GM19328 (cell line): ENCODE measurements around the gene SPNS1.
"Not testable (repeated sequence)": the region's sequence is repeated elsewhere in the genome, so short reads cannot be mapped to it uniquely, and the experiment has no call there.

ENCODE experiments used
- ATAC-seq: cut with Tn5 transposase; IDR thresholded peaks from one replicate; pipeline ENCODE4 v1.9.1; 2021; ENCODE audit warnings: mild to moderate bottlenecking, moderate library complexity; ENCODE audit not compliant: unreplicated experiment

The SPNS1 gene

DNA sequence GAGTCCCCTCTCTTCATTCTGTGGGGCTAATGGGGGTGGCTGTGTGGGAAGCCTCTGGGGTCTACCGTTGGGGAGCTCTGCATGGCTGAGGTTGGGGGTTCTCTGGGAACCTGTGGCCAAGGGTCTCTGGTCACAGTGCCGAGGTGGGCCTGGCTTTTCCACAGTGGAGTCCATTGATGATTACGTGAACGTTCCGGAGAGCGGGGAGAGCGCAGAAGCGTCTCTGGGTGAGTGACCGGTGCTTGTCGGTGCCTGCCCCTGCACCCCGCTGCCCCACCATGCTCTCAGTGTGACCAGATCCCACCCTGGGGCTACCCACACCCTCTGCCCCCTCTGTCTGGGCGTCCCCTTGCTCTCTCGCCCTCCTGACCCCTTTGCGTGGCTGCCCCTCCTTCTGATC, 14.8 kb downstream of the SPNS1 start:
- no peak for ATAC-seq

DNA sequence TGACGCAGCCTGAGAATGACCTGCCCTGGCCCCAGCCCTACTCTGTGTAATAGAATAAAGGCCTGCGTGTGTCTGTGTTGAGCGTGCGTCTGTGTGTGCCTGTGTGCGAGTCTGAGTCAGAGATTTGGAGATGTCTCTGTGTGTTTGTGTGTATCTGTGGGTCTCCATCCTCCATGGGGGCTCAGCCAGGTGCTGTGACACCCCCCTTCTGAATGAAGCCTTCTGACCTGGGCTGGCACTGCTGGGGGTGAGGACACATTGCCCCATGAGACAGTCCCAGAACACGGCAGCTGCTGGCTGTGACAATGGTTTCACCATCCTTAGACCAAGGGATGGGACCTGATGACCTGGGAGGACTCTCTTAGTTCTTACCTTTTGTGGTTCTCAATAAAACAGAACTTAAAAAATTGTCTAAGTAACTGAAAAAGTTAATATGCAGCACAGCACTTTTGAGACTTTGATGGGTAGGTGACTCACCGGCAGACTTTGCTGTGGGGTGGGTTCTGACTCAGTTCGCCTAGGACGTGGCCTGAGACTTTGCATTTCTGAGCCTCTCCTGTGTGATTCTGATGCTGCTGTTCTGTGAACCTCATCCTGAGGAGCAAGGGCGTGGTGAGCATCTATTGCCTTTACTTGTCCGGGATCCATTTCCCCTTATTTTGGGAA, 15.9 kb downstream of the SPNS1 start:
- ATAC-seq = no peak

GRCh38 chr16:28991687-28992086, 17.1 kb downstream of the SPNS1 start:
- no peak for ATAC-seq

DNA sequence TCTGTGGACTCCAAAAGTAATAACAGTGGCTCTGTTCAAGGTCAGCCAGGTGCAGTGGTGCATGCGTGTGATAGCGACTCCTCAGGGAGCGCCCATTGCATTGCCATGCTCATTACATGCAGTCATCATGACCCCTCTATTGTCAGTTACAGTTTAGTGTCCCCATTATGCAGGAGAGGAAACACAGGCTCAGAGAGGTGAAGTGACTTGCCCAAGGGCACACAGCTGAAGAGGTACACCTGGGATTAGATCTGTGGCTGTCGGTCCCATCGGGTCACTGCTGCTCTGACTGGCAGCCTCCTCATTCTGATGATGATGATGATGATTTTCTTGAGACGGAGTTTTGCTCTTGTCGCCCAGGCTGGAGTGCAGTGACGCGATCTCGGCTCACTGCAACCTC, 17.9 kb downstream of the SPNS1 start:
- no peak for ATAC-seq

GRCh38 chr16:28998837-28999236, 24.3 kb downstream of the SPNS1 start:
- ATAC-seq = no peak

- ATAC-seq = no peak
These were observed 25.0 kb downstream of the SPNS1 start for GRCh38 chr16:28999577-28999976.

- no peak for ATAC-seq
These were observed 25.4 kb downstream of the SPNS1 start for GRCh38 chr16:29000019-29000418.

- not testable (repeated sequence) for ATAC-seq
These were observed 30.0 kb downstream of the SPNS1 start for GRCh38 chr16:29004496-29005139.

DNA sequence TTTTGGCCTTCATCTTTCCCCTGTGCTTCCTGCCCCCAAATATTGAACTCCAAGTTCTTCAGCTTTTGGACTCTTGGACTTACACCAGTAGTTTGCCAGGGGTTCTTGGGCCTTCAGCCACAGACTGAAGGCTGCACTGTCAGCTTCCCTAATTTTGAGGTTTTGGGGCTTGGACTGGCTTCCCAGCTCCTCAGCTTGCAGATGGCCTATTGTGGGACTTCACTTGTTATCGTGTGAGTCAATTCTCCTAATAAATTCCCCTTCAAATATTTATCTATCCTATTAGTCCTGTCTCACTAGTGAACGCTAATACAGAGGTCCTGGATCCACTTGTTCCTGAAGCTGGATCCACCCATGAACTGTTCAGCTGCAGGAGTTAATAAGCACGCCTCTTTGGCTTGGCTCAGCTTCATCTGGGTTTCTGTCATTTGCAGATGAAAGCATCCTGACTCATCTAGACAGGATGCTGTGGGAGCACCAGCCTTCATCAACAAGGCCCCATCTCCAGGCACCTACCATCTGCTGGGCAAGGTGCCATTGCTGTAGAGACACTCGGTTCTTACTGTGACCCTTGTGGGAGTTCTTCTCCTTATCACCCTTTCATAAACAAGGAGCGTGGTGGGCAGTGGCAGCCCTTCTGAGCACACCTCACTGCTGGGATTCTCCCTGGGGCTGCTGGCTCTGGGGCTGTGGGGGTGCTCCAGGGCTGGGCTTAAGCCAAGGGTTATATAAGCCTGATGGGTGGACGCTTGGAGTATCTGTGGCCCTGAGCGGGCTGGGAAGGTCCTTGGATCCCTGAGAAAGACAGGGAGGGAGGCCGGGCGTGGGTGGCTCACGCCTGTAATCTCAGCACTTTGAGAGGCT, 33.4 kb downstream of the SPNS1 start:
- no peak for ATAC-seq

- no peak for ATAC-seq
These were observed 34.7 kb downstream of the SPNS1 start for GRCh38 chr16:29009050-29009837.

DNA sequence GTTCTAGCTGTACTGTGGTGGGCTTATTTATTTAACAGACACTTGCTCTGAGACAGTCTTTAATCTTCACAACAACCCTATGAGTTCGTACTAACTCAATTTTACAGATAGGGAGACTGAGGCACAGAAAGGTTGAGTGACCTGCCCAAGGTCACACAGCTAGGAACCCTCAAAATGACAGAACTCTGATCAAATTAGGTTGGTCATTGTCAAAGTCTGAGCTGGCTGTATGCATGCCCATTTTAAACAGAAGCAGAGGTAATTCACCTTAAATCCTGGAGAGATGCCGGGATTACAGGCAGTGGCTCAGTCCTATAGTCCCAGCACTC, 35.2 kb downstream of the SPNS1 start:
- ATAC-seq = no peak

DNA sequence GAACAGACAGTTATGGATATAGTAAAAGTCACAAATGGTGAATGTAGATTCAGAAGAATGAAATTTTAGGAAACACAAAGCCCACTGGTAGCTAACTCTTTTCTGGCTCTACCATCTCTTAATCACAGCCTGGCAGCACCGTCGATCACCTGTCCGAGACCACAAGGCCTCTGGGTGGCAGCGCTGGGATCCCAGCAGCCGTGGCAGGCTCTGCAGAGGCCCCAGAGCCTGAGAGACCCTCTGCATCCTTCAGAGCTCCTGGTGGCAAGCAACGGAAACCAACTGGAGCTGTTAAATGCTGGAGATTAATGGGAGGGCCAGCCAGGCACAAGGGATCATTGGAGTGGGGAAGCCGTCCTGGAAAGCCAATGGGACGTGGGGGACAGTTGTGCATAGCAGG, 36.5 kb downstream of the SPNS1 start:
- ATAC-seq = no peak

- ATAC-seq = no peak
These were observed 37.3 kb downstream of the SPNS1 start for GRCh38 chr16:29011851-29012250.

DNA sequence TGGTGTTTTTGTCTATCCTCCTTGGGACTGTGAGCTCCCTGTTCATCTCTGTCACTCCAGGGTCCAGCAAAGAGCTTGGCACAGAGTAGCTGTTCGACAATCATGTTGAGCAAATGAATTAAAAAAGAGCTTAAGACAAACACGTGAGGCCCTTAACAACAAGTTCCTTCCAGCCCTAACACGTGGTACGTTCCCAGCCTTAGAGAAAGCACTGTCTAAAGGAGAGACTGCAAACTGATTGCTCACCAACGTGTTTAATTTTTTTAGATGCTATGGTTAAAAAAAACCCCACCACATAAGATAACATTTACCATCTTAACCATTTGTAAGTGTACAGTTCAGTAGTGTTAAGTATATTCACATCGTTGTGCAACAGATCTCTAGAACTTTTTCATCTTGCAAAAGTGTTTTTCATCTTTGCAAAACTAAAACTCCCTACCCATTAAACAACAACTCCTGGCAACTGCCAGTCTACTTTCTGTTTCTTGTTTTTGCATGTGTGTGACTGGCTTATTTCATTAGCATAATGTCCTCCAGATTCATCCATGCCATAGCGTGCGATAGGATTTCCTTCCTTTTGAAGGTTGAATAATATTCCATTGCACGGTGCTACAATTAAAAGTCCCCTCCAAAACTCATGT, 38.5 kb downstream of the SPNS1 start:
- ATAC-seq = no peak

DNA sequence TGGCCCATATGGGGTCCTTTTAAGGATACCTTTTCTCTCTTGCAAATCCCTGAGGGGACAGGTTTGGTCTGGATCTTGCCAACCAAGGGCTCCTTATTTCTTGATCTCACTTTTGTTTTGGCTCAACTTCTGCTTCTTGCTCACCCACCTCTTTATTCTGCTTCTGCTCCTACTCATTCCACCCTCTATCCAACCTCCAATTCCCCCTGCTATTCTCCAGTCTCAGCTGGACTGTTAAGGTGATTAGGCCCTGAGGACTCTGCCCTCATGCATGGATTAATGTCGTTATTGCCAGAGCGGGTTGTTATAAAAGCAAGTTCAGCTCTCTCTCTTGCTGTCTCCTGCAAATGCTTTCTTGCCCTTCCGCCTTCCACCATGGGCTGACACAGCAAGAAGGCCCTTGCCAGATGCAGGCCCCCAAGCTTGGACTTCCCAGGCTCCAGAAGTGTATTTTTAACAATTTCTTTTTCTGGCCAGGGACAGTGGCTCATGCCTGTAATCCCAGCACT, 40.0 kb downstream of the SPNS1 start:
- no peak for ATAC-seq

GRCh38 chr16:29022196-29022595, 47.6 kb downstream of the SPNS1 start:
- no peak for ATAC-seq

DNA sequence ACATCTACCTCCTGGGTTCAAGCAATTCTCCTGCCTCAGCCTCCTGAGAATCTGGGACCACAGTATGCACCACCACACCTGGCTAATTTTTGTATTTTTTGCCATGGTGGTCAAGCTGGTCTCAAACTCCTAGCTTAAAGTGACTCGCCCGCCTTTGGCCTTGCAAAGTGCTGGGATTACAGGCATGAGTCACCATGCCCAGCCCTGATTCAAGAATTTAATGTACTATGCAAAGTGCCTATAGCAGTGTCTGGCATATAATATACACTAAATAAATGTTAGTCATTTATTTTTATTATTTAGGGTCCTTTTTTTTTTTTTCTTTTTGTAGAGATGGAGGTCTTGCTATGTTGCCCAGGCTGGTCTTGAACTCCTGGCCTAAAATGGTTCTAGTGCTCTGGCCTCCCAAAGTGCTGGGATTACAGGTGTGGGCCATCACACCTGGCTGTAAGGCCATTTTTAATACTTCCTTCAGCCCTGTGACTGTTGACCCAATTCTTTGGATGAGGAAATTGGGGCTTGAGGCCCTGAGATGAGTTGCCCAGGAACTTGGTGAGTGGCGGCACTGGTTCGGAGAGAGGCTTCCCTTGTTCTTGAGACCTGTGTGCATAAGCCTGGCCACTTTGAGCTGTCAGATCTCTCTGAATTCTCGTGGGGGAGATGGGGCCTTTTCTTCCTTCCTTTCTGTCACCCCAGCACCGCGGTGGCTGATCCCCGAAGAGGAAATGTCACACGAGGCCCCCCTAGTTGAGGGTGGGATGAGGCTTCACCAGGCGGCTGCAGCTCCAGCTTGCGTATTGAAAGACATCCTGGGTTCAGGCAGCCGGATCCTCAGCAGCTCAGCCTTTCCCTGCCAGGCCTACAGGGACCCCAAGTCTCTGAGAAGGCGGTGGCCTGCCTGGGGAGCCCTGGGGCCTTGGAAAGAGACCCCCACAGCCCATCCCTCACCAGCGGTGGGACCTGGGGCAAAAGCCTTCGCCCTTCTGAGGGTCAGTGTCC, 49.0 kb downstream of the SPNS1 start:
- no peak for ATAC-seq

- no peak for ATAC-seq
These were observed 49.7 kb downstream of the SPNS1 start for GRCh38 chr16:29024278-29024677.

DNA sequence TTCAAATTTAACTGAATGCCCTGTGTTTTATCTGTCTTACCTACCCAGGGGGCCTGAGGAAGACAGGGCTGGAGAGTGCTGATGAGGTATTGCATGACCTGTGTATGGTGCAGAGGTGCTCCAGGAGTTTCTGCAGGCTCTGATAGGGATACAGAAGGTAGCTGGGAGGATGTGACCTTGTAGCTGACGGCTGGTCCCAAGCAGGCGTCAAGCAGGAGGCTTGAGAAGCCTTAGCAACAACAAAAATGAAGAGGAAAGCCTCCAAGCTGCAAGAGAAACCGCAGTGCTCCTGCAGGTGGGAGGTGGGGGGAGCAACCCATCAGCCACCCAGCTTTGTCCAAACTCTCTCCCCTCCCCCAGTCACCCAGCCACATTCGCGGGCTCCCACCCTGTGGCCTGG, 50.6 kb downstream of the SPNS1 start:
- no peak for ATAC-seq
